ENCODE data around the gene GNPNAT1. TPM values are rescaled to one million over a fixed set of nuclear protein-coding genes. Genes with fewer than 3 reads are reported as not detected.

Gene GNPNAT1
- total RNA-seq, 1 donor from 2014 or later, result 45.9 TPM

DNA sequence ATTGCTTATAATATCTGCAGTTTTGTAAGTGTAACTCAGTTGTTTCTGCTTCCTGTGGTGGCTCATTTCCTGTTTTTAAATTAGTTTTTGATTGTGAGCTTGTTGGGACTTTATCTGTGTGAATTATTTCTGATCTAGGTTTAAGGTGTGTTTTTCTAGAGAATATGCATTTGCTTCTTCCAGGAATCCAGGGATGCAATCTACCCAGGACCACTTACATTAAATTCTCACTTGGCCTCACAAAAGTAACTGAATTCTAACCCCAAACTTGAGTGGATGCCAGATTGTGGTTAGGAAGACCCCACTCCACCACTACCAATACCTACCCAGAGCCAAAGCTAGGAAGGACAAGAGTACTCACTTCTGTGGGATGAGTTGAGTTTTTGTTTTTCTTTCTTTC, 49.5 kb downstream of the GNPNAT1 start:
- TF ChIP-seq, protein P1, sequence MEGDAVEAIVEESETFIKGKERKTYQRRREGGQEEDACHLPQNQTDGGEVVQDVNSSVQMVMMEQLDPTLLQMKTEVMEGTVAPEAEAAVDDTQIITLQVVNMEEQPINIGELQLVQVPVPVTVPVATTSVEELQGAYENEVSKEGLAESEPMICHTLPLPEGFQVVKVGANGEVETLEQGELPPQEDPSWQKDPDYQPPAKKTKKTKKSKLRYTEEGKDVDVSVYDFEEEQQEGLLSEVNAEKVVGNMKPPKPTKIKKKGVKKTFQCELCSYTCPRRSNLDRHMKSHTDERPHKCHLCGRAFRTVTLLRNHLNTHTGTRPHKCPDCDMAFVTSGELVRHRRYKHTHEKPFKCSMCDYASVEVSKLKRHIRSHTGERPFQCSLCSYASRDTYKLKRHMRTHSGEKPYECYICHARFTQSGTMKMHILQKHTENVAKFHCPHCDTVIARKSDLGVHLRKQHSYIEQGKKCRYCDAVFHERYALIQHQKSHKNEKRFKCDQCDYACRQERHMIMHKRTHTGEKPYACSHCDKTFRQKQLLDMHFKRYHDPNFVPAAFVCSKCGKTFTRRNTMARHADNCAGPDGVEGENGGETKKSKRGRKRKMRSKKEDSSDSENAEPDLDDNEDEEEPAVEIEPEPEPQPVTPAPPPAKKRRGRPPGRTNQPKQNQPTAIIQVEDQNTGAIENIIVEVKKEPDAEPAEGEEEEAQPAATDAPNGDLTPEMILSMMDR (IDR thresholded peaks at IDR 0.05), result no peak
- Mint-ChIP-seq H3K4me3 (ENCODE audit: unreplicated experiment) (no peak overlapping the region), H3K27me3 (ENCODE audit: low read depth) (no peaks in the 10 kb centered on the region), H3K4me1 (ENCODE audit: low read depth) (peaks cover 23% of the 10 kb centered on the region), H3K36me3 (ENCODE audit: low read depth) (peaks cover 1% of the 10 kb centered on the region), H3K9me3 (ENCODE audit: low read depth) (no peaks in the 10 kb centered on the region), H3K27ac (ENCODE audit: unreplicated experiment) (peak overlapping the region; percentile 10)
- DNase-seq (ENCODE audit: low spot score), result no peak

DNA sequence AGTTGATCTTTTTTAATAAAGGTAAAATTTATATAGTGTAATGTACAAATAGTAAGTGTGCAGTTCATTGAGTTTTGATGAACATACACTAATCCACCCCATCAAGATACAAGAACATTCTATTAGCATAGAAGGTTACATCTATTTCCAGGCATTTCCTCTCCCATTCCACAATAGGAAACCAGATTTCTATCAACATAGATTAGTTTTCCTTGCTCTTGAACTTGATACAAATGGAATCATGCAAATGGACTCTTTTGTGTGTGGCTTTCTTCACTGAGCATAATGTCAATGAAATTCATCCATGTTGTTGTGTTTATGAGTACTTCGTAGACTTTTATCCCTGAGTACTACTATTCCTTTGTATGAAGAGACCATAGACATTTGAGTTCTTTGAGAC, 50.7 kb downstream of the GNPNAT1 start:
- no peaks in the 10 kb centered on the region for H3K27me3 Mint-ChIP-seq (ENCODE audit: low read depth)
- no peaks in the 10 kb centered on the region for H3K36me3 Mint-ChIP-seq (ENCODE audit: low read depth)
- no peak overlapping the region for H3K4me3 Mint-ChIP-seq (ENCODE audit: unreplicated experiment)
- no peaks in the 10 kb centered on the region for H3K9me3 Mint-ChIP-seq (ENCODE audit: low read depth)
- peaks cover 31% of the 10 kb centered on the region for H3K4me1 Mint-ChIP-seq (ENCODE audit: low read depth)
- TF ChIP-seq, protein P1 (IDR thresholded peaks at IDR 0.05), result no peak
- H3K27ac Mint-ChIP-seq (ENCODE audit: unreplicated experiment), result no peak overlapping the region
- no peak for DNase-seq (ENCODE audit: low spot score)

DNA sequence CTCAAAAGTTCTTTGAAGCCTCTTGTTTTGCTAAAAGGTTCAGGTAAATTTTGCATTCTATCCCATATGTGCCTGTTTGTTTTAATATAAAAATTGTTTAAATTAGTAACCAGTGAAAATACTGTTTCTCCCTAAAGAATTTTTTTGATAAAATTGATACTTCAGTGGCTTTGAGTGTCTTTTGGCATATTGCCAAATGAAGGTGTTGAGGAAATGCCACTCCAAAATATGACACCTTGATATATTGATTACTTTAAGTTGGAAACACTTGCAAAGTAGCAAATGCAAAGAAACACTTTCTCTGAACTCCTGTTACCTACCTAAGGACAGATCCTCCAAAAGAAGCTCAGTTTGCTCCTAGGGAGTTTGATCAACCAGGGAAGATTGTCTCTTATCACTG, 53.0 kb downstream of the GNPNAT1 start:
- DNase-seq (ENCODE audit: low spot score), result no peak
- Mint-ChIP-seq H3K27me3 (ENCODE audit: low read depth) (no peaks in the 10 kb centered on the region), H3K27ac (ENCODE audit: unreplicated experiment) (no peak overlapping the region)

DNA sequence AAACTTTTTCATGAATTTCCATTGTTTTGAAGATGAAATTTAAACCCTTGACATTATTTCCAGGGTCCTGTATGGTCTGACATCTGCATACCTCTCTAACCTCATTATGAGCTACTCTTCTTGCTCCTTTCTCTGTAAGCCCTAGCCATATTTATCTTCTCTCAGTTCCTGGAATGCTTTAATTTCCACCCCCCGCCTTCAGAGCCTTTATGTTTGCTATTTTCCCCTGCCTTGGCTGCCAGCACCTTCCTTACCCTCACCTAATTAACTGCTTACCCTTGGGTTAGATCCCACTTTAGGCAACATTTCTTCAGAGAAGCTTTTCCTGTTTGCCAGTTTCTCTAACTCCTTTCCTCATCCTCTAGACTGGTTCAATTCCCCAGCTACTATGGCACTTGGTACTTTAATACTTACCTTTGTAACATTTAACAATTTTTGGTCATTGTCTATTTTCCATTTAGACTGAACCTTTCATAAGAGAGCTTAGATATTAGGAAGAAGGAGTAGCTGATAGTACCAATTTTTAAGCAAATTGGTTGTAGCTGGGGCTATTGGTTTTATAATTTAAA, 55.4 kb downstream of the GNPNAT1 start:
- no peak for DNase-seq (ENCODE audit: low spot score)
- no peak overlapping the region for H3K4me3 Mint-ChIP-seq (ENCODE audit: unreplicated experiment)
- TF ChIP-seq, protein P1 (IDR thresholded peaks at IDR 0.05), result no peak
- H3K27ac Mint-ChIP-seq (ENCODE audit: unreplicated experiment), result peak overlapping the region; percentile 15
- no peaks in the 10 kb centered on the region for H3K27me3 Mint-ChIP-seq (ENCODE audit: low read depth)
- H3K36me3 Mint-ChIP-seq (ENCODE audit: low read depth), result peaks cover 6% of the 10 kb centered on the region
- H3K4me1 Mint-ChIP-seq (ENCODE audit: low read depth), result peaks cover 30% of the 10 kb centered on the region
- H3K9me3 Mint-ChIP-seq (ENCODE audit: low read depth), result no peaks in the 10 kb centered on the region

More for the DNA sequence above, 53.0 kb downstream of the GNPNAT1 start:
- Mint-ChIP-seq H3K4me1 (ENCODE audit: low read depth) (peaks cover 29% of the 10 kb centered on the region), H3K4me3 (ENCODE audit: unreplicated experiment) (no peak overlapping the region), H3K9me3 (ENCODE audit: low read depth) (no peaks in the 10 kb centered on the region), H3K36me3 (ENCODE audit: low read depth) (peaks cover 5% of the 10 kb centered on the region)
- TF ChIP-seq, protein P1 (IDR thresholded peaks at IDR 0.05), result no peak

DNA sequence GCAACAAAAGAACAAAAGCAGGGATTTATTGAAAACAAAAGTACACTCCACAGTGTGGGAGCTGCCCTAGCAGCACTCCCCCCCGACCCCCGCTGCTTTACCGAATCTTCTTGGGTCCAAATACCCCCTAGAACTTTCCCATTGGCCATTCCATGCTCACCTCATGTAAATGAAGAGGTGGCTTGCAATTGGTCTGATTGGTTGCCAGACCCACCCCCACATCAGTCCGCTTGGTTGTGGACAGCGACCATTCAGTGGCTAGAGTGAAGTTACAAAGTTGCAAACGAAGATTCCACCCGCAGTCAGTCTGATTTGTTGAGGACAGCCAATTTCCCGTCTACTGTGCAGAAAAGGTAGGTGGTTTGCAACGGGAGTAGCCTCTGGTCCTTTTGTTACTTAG, 57.6 kb downstream of the GNPNAT1 start:
- no peaks in the 10 kb centered on the region for H3K27me3 Mint-ChIP-seq (ENCODE audit: low read depth)
- no peaks in the 10 kb centered on the region for H3K9me3 Mint-ChIP-seq (ENCODE audit: low read depth)
- H3K27ac Mint-ChIP-seq (ENCODE audit: unreplicated experiment), result no peak overlapping the region
- DNase-seq (ENCODE audit: low spot score), result no peak
- TF ChIP-seq, protein P1 (IDR thresholded peaks at IDR 0.05), result no peak
- peaks cover 34% of the 10 kb centered on the region for H3K4me1 Mint-ChIP-seq (ENCODE audit: low read depth)
- peaks cover 6% of the 10 kb centered on the region for H3K36me3 Mint-ChIP-seq (ENCODE audit: low read depth)
- H3K4me3 Mint-ChIP-seq (ENCODE audit: unreplicated experiment), result no peak overlapping the region
